Stimulated activated effector memory CD8-positive, alpha-beta T cell treated with anti-CD3 and anti-CD28 coated beads, Interleukin-12 subunit alpha, Interleukin-12 subunit beta, amount 100 ng/mL, for 72 hours (primary cell): Measurements from ENCODE around the gene FRYL.
"Not testable (repeated sequence)": the region's sequence is repeated elsewhere in the genome, so short reads cannot be mapped to it uniquely, and the experiment has no call there.

ENCODE experiments used
- ATAC-seq: fragments of 150-1000 bp; cut with Tn5 transposase; 2 replicates; pipeline ENCODE4 v1.10.0; 2021
- DNase-seq, 2 donors: peaks; one replicate each; pipeline ENCODE4 v3.0.0; 2021 to 2022; ENCODE audit warnings: low spot score in 2 of 2
- H3K27ac Mint-ChIP-seq: one replicate; pipeline ENCODE4 v1.8.0; 2022; ENCODE audit warnings: mild to moderate bottlenecking, mixed read lengths
- H3K36me3 Mint-ChIP-seq: one replicate; pipeline ENCODE4 v1.8.0; 2022; ENCODE audit warnings: mild to moderate bottlenecking, mixed read lengths
- H3K4me1 Mint-ChIP-seq: one replicate; pipeline ENCODE4 v1.8.0; 2022; ENCODE audit warnings: mixed read lengths
- H3K4me3 Mint-ChIP-seq: one replicate; pipeline ENCODE4 v1.8.0; 2022; ENCODE audit warnings: mild to moderate bottlenecking, mixed read lengths
- H3K9me3 Mint-ChIP-seq: one replicate; pipeline ENCODE4 v1.8.0; 2022; ENCODE audit warnings: mixed read lengths

Gene FRYL

DNA sequence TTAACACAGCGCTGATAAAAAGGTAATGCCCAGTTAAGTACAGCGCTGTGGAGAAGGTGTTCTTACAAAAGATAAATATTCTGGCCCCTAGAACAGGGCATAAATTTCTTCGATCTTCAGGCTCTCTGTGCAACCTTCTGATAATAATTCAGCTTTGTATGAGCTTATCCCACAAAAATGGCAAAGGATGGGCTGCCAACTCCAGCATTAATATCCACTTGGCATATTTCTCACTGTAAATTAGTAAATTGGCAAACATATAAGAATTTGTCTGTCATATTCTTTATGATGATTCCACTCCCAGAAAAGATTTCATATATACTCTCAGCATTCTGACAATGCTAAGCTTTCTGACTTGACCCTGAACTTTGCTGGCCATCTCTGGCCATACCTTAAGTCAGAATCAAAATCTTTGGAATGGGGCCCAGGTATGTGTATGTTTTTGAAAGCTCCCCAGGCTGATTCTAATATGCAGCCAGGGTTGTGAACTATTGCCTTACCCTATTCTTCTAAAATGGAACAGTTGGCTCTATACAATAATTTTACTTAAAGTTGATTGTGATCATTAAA is 134.8 kb downstream of the FRYL start:
- Mint-ChIP-seq H3K4me1 (peaks cover 31% of the 10 kb centered on the region), H3K4me3 (no peak overlapping the region), H3K36me3 (no peaks in the 10 kb centered on the region), H3K9me3 (no peaks in the 10 kb centered on the region), H3K27ac (no peak overlapping the region)
- ATAC-seq (no peak), DNase-seq (no peak)

- Mint-ChIP-seq H3K4me1 (peaks cover 30% of the 10 kb centered on the region), H3K36me3 (no peaks in the 10 kb centered on the region), H3K27ac (no peak overlapping the region), H3K9me3 (no peaks in the 10 kb centered on the region), H3K4me3 (no peak overlapping the region)
- ATAC-seq (no peak), DNase-seq (no peak)
Observed at GRCh38 chr4:48642421-48643374, 137.4 kb downstream of the FRYL start.

GRCh38 chr4:48641401-48641800 is 138.7 kb downstream of the FRYL start:
- no peaks in the 10 kb centered on the region for H3K36me3 Mint-ChIP-seq
- H3K27ac Mint-ChIP-seq, result no peak overlapping the region
- no peak overlapping the region for H3K4me3 Mint-ChIP-seq
- ATAC-seq (no peak), DNase-seq (no peak)
- H3K4me1 Mint-ChIP-seq, result peaks cover 30% of the 10 kb centered on the region
- H3K9me3 Mint-ChIP-seq, result no peaks in the 10 kb centered on the region

- Mint-ChIP-seq H3K27ac (no peak overlapping the region), H3K4me3 (no peak overlapping the region), H3K4me1 (peaks cover 28% of the 10 kb centered on the region), H3K9me3 (no peaks in the 10 kb centered on the region), H3K36me3 (no peaks in the 10 kb centered on the region)
- DNase-seq (no peak), ATAC-seq (no peak)
Observed at GRCh38 chr4:48640699-48641098, 139.4 kb downstream of the FRYL start.

- peaks cover 28% of the 10 kb centered on the region for H3K4me1 Mint-ChIP-seq
- no peak overlapping the region for H3K4me3 Mint-ChIP-seq
- no peak overlapping the region for H3K27ac Mint-ChIP-seq
- ATAC-seq, result no peak
- no peaks in the 10 kb centered on the region for H3K36me3 Mint-ChIP-seq
- no peaks in the 10 kb centered on the region for H3K9me3 Mint-ChIP-seq
- DNase-seq, result no peak
Observed at GRCh38 chr4:48640225-48640624, 139.9 kb downstream of the FRYL start.

DNA sequence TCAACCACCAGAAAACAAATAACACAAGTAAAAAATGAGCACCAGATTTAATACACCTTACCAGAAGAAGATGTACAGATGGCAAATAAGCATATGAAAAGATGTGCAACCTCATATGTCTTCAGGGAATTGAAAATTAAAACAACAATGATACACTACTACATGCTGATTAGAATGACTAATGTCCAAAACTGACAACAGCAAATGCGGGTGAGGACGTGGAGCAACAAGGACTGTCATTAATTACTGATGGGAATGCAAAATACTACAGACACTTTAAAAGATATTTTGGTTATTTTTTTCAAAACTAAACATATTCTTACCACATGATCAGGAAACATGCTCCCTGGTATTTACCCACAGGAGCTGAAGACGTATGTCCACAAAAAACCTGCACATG is 140.3 kb downstream of the FRYL start:
- ATAC-seq (no peak), DNase-seq (no peak)
- Mint-ChIP-seq H3K36me3 (no peaks in the 10 kb centered on the region), H3K9me3 (no peaks in the 10 kb centered on the region), H3K27ac (no peak overlapping the region), H3K4me1 (peaks cover 28% of the 10 kb centered on the region), H3K4me3 (no peak overlapping the region)

GRCh38 chr4:48638586-48638985 is 141.5 kb downstream of the FRYL start:
- not testable (repeated sequence) for H3K36me3 Mint-ChIP-seq, ATAC-seq, H3K27ac Mint-ChIP-seq, H3K4me3 Mint-ChIP-seq, DNase-seq, H3K9me3 Mint-ChIP-seq
- H3K4me1 Mint-ChIP-seq, result peaks cover 28% of the 10 kb centered on the region

DNA sequence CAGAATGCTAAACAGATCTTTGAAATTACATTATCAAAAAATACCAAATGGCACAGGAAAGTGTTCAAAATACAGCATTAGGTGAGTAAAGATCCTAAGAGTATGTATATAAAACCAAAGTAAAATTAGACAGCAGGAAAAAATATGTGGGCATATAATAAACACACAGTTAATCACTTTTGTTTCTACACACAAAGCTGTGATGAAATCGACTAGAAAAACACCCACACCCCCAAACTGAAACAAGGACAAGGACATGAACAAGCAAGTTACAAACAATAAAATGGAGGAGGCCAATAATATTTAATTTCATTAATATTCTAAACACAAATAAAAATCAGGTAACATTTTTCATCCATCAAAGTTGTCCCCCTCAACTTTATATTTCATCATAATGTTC is 143.2 kb downstream of the FRYL start:
- no peaks in the 10 kb centered on the region for H3K9me3 Mint-ChIP-seq
- DNase-seq (no peak), ATAC-seq (no peak)

GRCh38 chr4:48635980-48636379 is 144.1 kb downstream of the FRYL start:
- Mint-ChIP-seq H3K36me3 (no peaks in the 10 kb centered on the region), H3K4me3 (no peak overlapping the region), H3K4me1 (peaks cover 20% of the 10 kb centered on the region), H3K27ac (no peak overlapping the region), H3K9me3 (no peaks in the 10 kb centered on the region)
- ATAC-seq (no peak), DNase-seq (no peak)

More for the DNA sequence above, 143.2 kb downstream of the FRYL start:
- H3K27ac Mint-ChIP-seq, result no peak overlapping the region
- peaks cover 22% of the 10 kb centered on the region for H3K4me1 Mint-ChIP-seq
- H3K4me3 Mint-ChIP-seq, result no peak overlapping the region
- H3K36me3 Mint-ChIP-seq, result no peaks in the 10 kb centered on the region

GRCh38 chr4:48635310-48635709 is 144.8 kb downstream of the FRYL start:
- peak; percentile 99 for ATAC-seq
- H3K4me1 Mint-ChIP-seq, result peaks cover 15% of the 10 kb centered on the region
- no peaks in the 10 kb centered on the region for H3K36me3 Mint-ChIP-seq
- no peak overlapping the region for H3K27ac Mint-ChIP-seq
- H3K9me3 Mint-ChIP-seq, result no peaks in the 10 kb centered on the region
- no peak for DNase-seq
- no peak overlapping the region for H3K4me3 Mint-ChIP-seq

GRCh38 chr4:48634688-48635308 is 145.3 kb downstream of the FRYL start:
- Mint-ChIP-seq H3K9me3 (no peaks in the 10 kb centered on the region), H3K4me3 (no peak overlapping the region), H3K4me1 (peaks cover 12% of the 10 kb centered on the region), H3K27ac (no peak overlapping the region), H3K36me3 (no peaks in the 10 kb centered on the region)
- ATAC-seq (no peak), DNase-seq (no peak)

GRCh38 chr4:48633657-48634056 is 146.4 kb downstream of the FRYL start:
- Mint-ChIP-seq H3K4me3 (no peak overlapping the region), H3K9me3 (no peaks in the 10 kb centered on the region), H3K36me3 (no peaks in the 10 kb centered on the region), H3K4me1 (peaks cover 12% of the 10 kb centered on the region), H3K27ac (no peak overlapping the region)
- ATAC-seq, result no peak
- no peak for DNase-seq

DNA sequence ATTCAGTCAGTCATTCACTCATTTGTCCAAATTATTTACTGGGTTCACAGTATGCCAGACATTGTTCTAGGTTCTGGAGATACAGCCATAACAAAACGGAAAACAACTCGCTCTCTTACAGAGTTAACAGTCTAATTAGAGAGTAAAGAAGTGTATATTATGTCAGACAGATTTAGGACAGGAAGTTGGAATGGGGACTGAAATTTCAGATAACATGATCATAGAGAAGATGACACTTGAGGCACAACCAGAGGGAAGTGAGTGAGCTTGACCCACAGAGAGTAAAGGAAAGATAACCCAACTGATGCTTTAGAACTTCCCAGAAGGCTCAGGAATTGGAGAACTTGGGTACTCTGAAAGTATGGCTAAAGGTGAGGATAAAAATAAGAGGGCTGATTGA is 150.6 kb downstream of the FRYL start:
- Mint-ChIP-seq H3K4me3 (no peak overlapping the region), H3K27ac (no peak overlapping the region), H3K9me3 (no peaks in the 10 kb centered on the region), H3K4me1 (peaks cover 7% of the 10 kb centered on the region), H3K36me3 (no peaks in the 10 kb centered on the region)
- ATAC-seq, result no peak
- DNase-seq, result no peak

DNA sequence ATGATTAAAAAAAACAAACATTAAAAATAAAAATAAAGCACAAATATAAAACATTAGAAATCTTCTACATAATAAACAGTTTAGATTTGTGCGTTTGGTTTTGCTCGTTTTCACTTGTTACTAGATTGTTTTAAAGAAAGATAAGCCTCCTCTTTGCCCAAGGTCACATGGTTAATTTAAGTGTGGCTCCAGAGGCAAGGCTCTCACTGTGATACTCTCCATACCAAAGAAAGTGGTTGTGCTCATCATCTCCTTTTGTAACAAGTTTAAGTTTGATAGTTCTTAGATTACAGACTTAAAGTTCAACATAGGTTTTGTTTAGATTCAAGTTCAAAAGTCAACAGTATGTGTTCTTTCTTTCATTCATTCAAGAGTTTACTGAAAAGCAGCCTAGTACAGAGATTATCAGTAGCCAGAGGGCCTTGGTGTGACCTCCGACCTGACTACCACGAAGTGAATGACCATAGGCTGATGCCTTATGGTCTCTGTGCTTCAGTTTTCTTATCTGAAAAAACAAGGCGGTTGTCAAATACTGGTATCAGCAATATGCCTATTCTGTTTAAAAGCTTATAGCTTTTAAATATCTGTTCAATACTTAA is 156.8 kb downstream of the FRYL start:
- no peak for DNase-seq
- Mint-ChIP-seq H3K9me3 (no peaks in the 10 kb centered on the region), H3K4me3 (no peak overlapping the region), H3K27ac (no peak overlapping the region), H3K4me1 (no peaks in the 10 kb centered on the region), H3K36me3 (peaks cover 38% of the 10 kb centered on the region)
- ATAC-seq, result no peak

GRCh38 chr4:48620831-48621230 is 159.2 kb downstream of the FRYL start:
- H3K4me3 Mint-ChIP-seq, result no peak overlapping the region
- H3K9me3 Mint-ChIP-seq, result no peaks in the 10 kb centered on the region
- no peak for ATAC-seq
- H3K36me3 Mint-ChIP-seq, result peaks cover 58% of the 10 kb centered on the region
- H3K27ac Mint-ChIP-seq, result peak overlapping the region; percentile 48
- no peak for DNase-seq
- H3K4me1 Mint-ChIP-seq, result no peaks in the 10 kb centered on the region
